ENCODE measurements around the gene WDR4.

Gene WDR4

DNA sequence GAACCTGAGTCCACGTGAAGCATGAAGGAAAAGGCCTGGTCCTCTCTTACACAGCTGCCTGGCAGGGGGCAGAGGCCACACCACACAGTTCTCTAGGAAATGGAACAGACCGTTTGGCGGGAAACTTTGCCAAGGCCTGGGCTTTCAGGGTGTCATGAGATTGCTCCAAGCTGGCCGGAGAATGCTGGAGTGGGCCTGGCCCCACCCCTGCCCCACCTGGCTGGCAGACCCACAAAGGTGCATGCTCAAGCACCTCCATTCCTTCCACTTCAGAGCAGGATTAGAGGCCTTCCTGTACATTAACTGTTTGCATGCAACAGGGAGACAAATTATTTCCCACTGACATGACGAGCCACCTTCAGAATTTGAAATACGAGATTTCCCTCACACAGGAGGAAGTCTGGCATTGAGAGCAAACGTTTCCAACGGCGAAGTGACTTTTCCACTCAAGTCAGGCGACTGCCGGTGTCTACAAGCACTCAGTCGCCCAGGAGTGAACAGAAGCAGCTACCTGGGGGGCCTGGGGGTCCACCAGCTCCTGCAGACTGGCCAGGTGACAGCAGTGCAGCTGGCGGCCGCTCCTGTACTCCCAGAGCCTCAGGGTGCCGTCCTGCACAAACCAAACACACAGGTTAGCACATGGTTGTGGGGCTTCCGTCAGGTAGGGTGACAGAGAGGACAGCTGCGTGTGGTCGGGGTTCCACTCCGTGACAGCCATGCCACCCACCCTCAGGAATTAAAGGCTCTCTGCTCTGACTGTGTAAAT lies 24.0 kb downstream of the WDR4 start:
- DNase-seq (ENCODE audit: low spot score): no peak
- TF ChIP-seq CTCF (IDR thresholded peaks at IDR 0.05; ENCODE audit: extremely low read depth, missing control alignments): no peak

DNA sequence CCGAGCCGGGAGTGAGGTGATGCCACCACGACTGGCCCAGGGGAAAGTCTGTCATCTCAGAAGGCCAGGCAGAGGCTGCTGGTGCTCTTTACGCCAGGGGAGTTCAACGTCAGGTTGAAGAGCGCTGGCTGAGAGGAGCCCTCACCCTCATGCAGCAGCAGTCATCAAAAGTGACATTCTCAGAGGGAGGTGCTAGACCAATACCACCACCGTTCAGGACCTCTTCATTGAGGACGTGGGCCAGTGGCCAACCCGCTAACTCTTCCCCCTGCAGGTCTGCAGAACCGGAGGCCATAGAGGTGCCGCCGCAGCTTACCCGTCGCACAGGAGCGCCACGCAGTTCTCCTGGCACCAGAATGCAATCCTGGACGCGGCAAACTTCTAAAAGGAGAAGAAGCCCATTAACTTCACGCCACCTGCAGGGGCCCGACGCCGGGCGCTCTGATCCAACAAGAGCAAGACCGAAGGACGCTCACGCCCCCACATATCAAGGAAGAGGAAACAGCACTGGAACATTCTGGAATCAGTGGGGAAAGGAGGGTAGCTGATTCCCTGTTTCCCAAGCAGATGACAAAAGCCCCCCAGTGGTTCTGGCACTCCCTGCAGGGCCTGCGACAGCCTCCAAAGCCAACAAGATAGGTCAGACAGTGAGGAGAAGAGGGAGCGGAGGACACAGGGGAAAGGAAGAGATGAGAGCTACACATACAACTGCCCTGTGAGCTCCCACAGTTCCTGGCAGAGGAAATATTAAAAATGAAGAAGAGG lies 24.9 kb downstream of the WDR4 start:
- no peak for TF ChIP-seq CTCF (IDR thresholded peaks at IDR 0.05; ENCODE audit: extremely low read depth, missing control alignments)

DNA sequence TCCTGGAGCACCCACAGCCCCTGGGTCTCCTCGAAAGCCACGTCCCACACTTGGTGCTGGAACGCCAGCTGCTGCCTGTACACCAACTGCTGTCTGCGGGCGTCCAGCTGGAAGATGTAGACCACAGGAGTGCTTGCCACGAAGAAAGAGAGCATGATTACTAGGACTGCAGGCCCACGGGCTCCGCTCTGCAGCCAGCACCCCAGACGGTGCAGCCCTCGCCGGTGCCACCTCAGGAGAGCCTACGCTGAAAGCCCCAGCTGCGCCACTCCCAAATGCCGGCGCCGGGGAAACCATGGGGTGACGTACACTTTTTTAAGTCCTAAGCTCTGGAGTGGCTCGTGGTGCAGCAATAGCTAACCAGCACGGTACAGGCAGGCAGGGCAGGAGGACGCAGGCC lies 25.7 kb downstream of the WDR4 start:
- no peak for DNase-seq (ENCODE audit: low spot score)
- no peak for TF ChIP-seq CTCF (IDR thresholded peaks at IDR 0.05; ENCODE audit: extremely low read depth, missing control alignments)

More for the DNA sequence above, 24.9 kb downstream of the WDR4 start:
- no peak for DNase-seq (ENCODE audit: low spot score)

- TF ChIP-seq CTCF (IDR thresholded peaks at IDR 0.05; ENCODE audit: extremely low read depth, missing control alignments): no peak
- DNase-seq (ENCODE audit: low spot score): no peak
These were observed 26.3 kb downstream of the WDR4 start for GRCh38 chr21:42852925-42853570.

DNA sequence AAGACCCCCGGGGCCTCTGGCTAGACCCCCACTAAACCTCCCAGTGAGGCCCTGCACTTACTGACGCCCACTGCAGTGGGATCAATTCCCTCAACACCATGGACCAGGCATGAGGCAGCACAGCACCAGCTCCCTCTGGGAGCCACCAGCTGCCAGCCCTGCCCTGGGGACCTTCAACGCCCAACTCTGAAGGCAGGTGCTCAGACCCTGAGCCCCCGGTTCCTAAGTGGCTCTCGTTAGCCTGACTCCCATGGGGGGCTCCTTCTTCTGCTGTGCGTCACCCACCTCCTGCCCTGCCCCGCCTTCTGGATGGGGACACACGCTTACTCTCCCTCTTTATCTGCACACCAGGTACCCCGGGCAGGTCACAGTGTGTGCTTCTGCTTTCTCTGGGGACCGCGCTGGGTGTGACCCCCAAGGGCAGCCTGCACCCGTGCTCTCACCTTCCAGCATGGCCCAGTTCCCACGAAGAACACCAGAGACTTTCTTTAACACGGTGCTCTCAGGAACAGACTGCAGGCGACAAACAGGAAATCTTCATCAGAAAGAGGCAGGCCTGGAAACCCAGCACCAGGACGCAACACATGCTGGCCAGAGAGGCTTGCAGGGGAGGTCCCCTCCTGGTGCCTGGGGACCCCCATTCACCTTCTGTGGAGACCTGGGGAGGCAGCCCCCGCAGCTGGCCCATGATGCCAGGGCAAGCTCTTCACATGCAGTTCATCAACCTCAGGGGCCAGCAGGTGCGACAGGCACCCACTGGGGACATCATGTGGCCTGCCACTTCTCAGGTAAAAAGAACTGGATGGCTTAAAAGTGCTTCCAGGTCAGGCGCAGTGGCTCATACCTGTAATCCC lies 27.3 kb downstream of the WDR4 start:
- DNase-seq (ENCODE audit: low spot score): no peak

GRCh38 chr21:42850866-42851391 lies 28.4 kb downstream of the WDR4 start:
- DNase-seq (ENCODE audit: low spot score): peak; percentile 68
- peak; percentile 57 for TF ChIP-seq CTCF (IDR thresholded peaks at IDR 0.05; ENCODE audit: extremely low read depth, missing control alignments)

More for the DNA sequence above, 27.3 kb downstream of the WDR4 start:
- no peak for TF ChIP-seq CTCF (IDR thresholded peaks at IDR 0.05; ENCODE audit: extremely low read depth, missing control alignments)

Data from GM20000 (cell line).